HEK293 (cell line): Measurements from ENCODE around the gene FBXO45.
"Not testable (repeated sequence)": the region's sequence is repeated elsewhere in the genome, so short reads cannot be mapped to it uniquely, and the experiment has no call there.

Source experiments
- CTCF ChIA-PET: fragments of 350-600 bp; formaldehyde crosslinking; extraction: SDS; loops from one replicate; lab custom pipeline; 2021; ENCODE audit warnings: antibody characterized with exemption; lab: Yijun Ruan, JAX
- POLR2A ChIA-PET: fragments of 300-600 bp; formaldehyde crosslinking; extraction: SDS; loops from one replicate; lab custom pipeline; 2020; ENCODE audit warnings: antibody characterized with exemption, inconsistent platforms; lab: Yijun Ruan, JAX
- H3K27ac ChIP-seq: fragments of 200-500 bp; sonication (Bioruptor generic); 2 replicates; pipeline ENCODE4 v1.5.1; 2014; ENCODE audit warnings: low read depth, low read length, control low read depth, inconsistent platforms; ENCODE audit errors: extremely low read depth
- H3K36me3 ChIP-seq, 2 experiments: fragments of 200-500 bp in 1 of 2; sonication (Bioruptor generic) in 1 of 2; 1 replicate in 1 of 2; 2 replicates in 1 of 2; pipeline ENCODE4 v1.5.1; 2014 to 2017; ENCODE audit warnings: inconsistent platforms in 2 of 2, low read length in 2 of 2; ENCODE audit not compliant: control insufficient read depth in 2 of 2, insufficient read depth in 1 of 2
- H3K4me1 ChIP-seq: fragments of 200-500 bp; sonication (Bioruptor generic); 2 replicates; pipeline ENCODE4 v1.5.1; 2014; ENCODE audit warnings: mild to moderate bottlenecking, low read length, inconsistent platforms; ENCODE audit not compliant: control insufficient read depth, insufficient read depth
- H3K4me3 ChIP-seq: 2 replicates; pipeline ENCODE4 v1.5.1; 2011; ENCODE audit warnings: low read depth, mild to moderate bottlenecking, control low read depth, low read length, moderate library complexity
- H3K9me3 ChIP-seq: fragments of 200-500 bp; sonication (Bioruptor generic); 2 replicates; pipeline ENCODE4 v1.5.1; 2014; ENCODE audit warnings: low read depth, low read length, inconsistent platforms; ENCODE audit not compliant: control insufficient read depth, insufficient read depth
- IKZF3 ChIP-seq: fragments of 450-650 bp; IDR thresholded peaks from 2 replicates; pipeline ENCODE4 v1.5.0; 2018; ENCODE audit warnings: missing biosample characterization, mild to moderate bottlenecking, missing genetic modification characterization, moderate library complexity
- SCRT2 ChIP-seq: fragments of 450-650 bp; formaldehyde crosslinking; IDR thresholded peaks from 2 replicates; pipeline ENCODE4 v1.5.1; 2016; ENCODE audit warnings: missing biosample characterization, missing genetic modification characterization
- ZBTB17 ChIP-seq: fragments of 450-650 bp; formaldehyde crosslinking; IDR thresholded peaks from 2 replicates; pipeline ENCODE4 v1.5.1; 2016; ENCODE audit warnings: missing biosample characterization, missing genetic modification characterization
- ZBTB21 ChIP-seq: fragments of 450-650 bp; formaldehyde crosslinking; IDR thresholded peaks from 2 replicates; pipeline ENCODE4 v1.5.1; 2017; ENCODE audit warnings: missing biosample characterization, missing genetic modification characterization
- ZEB2 ChIP-seq: fragments of 450-650 bp; formaldehyde crosslinking; IDR thresholded peaks from 2 replicates; pipeline ENCODE4 v1.5.1; 2016; ENCODE audit warnings: missing biosample characterization, missing genetic modification characterization
- ZNF138 ChIP-seq: fragments of 450-650 bp; formaldehyde crosslinking; IDR thresholded peaks from 2 replicates; pipeline ENCODE4 v1.5.1; 2016; ENCODE audit warnings: missing biosample characterization, missing genetic modification characterization, borderline replicate concordance
- ZNF155 ChIP-seq: fragments of 450-650 bp; formaldehyde crosslinking; IDR thresholded peaks from 2 replicates; pipeline ENCODE4 v1.5.1; 2016; ENCODE audit warnings: missing biosample characterization, missing genetic modification characterization
- ZNF174 ChIP-seq: fragments of 450-650 bp; formaldehyde crosslinking; IDR thresholded peaks from 2 replicates; pipeline ENCODE4 v1.5.0; 2017; ENCODE audit warnings: missing biosample characterization, mild to moderate bottlenecking, missing genetic modification characterization
- ZNF202 ChIP-seq: fragments of 450-650 bp; formaldehyde crosslinking; IDR thresholded peaks from 2 replicates; pipeline ENCODE4 v1.5.1; 2016; ENCODE audit warnings: missing biosample characterization, missing genetic modification characterization, borderline replicate concordance
- ZNF24 ChIP-seq: fragments of 450-650 bp; formaldehyde crosslinking; IDR thresholded peaks from 2 replicates; pipeline ENCODE4 v1.5.1; 2016; ENCODE audit warnings: missing biosample characterization, missing genetic modification characterization
- ZNF248 ChIP-seq: fragments of 450-650 bp; formaldehyde crosslinking; IDR thresholded peaks from 2 replicates; pipeline ENCODE4 v1.5.1; 2017; ENCODE audit warnings: missing biosample characterization, missing genetic modification characterization
- ZNF391 ChIP-seq: fragments of 450-650 bp; formaldehyde crosslinking; IDR thresholded peaks from 2 replicates; pipeline ENCODE4 v1.5.1; 2016; ENCODE audit warnings: low read depth, missing biosample characterization, missing genetic modification characterization, borderline replicate concordance
- ZNF394 ChIP-seq: fragments of 450-650 bp; formaldehyde crosslinking; IDR thresholded peaks from 2 replicates; pipeline ENCODE4 v1.5.1; 2016; ENCODE audit warnings: missing biosample characterization, missing genetic modification characterization, mild to moderate bottlenecking, moderate library complexity, borderline replicate concordance
- ZNF404 ChIP-seq: fragments of 450-650 bp; formaldehyde crosslinking; IDR thresholded peaks from 2 replicates; pipeline ENCODE4 v1.5.1; 2017; ENCODE audit warnings: missing biosample characterization, missing genetic modification characterization
- ZNF501 ChIP-seq: fragments of 450-650 bp; formaldehyde crosslinking; IDR thresholded peaks from 2 replicates; pipeline ENCODE4 v1.5.1; 2016; ENCODE audit warnings: missing biosample characterization, missing genetic modification characterization
- ZNF560 ChIP-seq: fragments of 450-650 bp; formaldehyde crosslinking; IDR thresholded peaks from 2 replicates; pipeline ENCODE4 v1.5.1; 2017; ENCODE audit warnings: missing biosample characterization, missing genetic modification characterization, borderline replicate concordance
- ZNF600 ChIP-seq: fragments of 450-650 bp; formaldehyde crosslinking; IDR thresholded peaks from 2 replicates; pipeline ENCODE4 v1.5.1; 2016; ENCODE audit warnings: missing biosample characterization, missing genetic modification characterization
- ZNF654 ChIP-seq: fragments of 450-650 bp; formaldehyde crosslinking; IDR thresholded peaks from 2 replicates; pipeline ENCODE4 v1.5.1; 2016; ENCODE audit warnings: low read depth, missing biosample characterization, missing genetic modification characterization
- ZNF664 ChIP-seq: fragments of 450-650 bp; formaldehyde crosslinking; IDR thresholded peaks from 2 replicates; pipeline ENCODE4 v1.5.1; 2016; ENCODE audit warnings: missing biosample characterization, missing genetic modification characterization
- ZNF785 ChIP-seq: fragments of 450-650 bp; formaldehyde crosslinking; IDR thresholded peaks from 2 replicates; pipeline ENCODE4 v1.5.1; 2016; ENCODE audit warnings: missing biosample characterization, missing genetic modification characterization
- TF ChIP-seq, protein P1 (sequence below): fragments of 450-650 bp; formaldehyde crosslinking; IDR thresholded peaks from 2 replicates; pipeline ENCODE4 v1.5.1; 2016; ENCODE audit warnings: missing biosample characterization, missing genetic modification characterization
- TF ChIP-seq, protein P2 (sequence below): fragments of 450-650 bp; formaldehyde crosslinking; IDR thresholded peaks from 2 replicates; pipeline ENCODE4 v1.5.1; 2017; ENCODE audit warnings: missing biosample characterization, missing genetic modification characterization

Gene FBXO45

DNA sequence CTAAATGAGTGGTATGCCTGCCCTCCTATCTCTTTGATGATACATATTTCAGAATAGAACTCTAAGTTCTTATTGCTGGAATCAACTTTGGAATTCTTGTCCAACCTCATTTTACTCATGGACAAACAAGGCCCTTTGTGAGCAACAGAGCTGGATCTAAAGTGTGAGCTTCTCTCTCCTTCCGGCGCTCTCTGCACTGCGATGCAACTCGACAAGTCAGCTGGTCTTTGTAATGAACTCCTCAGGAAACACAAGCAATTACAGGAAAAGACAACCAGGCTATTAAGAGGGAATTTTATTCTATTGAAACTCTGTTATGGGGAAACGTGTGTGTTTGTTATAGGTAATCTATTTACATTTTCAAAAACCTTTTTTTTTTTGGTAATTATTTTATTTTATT is 50.8 kb downstream of the FBXO45 start (continued):
- TF ChIP-seq ZNF202 (tag by site-specific recombination) (no peak), ZBTB21 (tag by site-specific recombination) (no peak), ZNF501 (tag by site-specific recombination) (no peak), ZEB2 (tag by site-specific recombination) (no peak), ZNF391 (tag by site-specific recombination) (no peak)
- TF ChIP-seq, protein P1, sequence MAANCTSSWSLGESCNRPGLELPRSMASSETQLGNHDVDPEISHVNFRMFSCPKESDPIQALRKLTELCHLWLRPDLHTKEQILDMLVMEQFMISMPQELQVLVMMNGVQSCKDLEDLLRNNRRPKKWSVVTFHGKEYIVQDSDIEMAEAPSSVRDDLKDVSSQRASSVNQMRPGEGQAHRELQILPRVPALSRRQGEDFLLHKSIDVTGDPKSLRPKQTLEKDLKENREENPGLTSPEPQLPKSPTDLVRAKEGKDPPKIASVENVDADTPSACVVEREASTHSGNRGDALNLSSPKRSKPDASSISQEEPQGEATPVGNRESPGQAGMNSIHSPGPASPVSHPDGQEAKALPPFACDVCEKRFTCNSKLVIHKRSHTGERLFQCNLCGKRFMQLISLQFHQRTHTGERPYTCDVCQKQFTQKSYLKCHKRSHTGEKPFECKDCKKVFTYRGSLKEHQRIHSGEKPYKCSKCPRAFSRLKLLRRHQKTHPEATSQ (tag by site-specific recombination): no peak

DNA sequence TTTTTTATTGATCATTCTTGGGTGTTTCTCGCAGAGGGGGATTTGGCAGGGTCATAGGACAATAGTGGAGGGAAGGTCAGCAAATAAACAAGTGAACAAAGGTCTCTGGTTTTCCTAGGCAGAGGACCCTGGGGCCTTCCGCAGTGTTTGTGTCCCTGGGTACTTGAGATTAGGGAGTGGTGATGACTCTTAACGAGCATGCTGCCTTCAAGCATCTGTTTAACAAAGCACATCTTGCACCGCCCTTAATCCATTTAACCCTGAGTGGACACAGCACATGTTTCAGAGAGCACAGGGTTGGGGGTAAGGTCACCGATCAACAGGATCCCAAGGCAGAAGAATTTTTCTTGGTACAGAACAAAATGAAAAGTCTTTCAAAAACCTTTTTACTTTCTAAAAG is 51.2 kb downstream of the FBXO45 start:
- H3K27ac ChIP-seq, H3K9me3 ChIP-seq, H3K36me3 ChIP-seq, POLR2A ChIA-PET, H3K4me1 ChIP-seq, H3K4me3 ChIP-seq: not testable (repeated sequence)
- CTCF ChIA-PET: interaction anchor here (0.6 to 1.4 kb wide), 2 partner anchors 66 to 105 kb away, joined by 3 to 5 read pairs; no protein-coding TSS in a partner anchor

DNA sequence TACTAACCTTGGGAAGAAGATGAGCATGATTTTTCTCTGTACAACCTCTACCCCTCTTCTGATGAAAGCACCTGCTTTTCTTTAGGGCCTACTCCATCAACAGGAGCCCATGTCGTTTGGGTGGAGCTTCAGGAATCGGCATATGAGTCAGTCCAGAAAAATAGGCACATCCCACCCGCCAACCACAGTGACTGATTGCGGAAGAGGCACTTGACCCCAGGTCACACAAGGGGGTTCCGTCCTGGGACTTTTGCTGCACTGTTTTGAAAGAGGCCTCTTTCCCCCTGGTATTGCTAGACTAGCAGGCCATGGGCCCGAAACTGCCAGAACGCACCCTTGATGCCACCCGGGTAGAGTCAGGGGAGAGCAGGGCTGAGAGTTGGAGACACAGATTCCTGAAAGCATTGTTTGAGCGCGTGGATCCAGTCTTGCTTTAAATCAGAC is 51.7 kb downstream of the FBXO45 start:
- Histone ChIP-seq H3K9me3 (no peaks in the 10 kb centered on the region), H3K36me3 (no peaks in the 10 kb centered on the region), H3K27ac (no peak overlapping the region), H3K4me1 (no peaks in the 10 kb centered on the region), H3K4me3 (no peak overlapping the region)
- CTCF ChIA-PET: interaction anchor here (1.4 kb wide), 1 partner anchor 65 kb away, joined by 3 read pairs; no protein-coding TSS in a partner anchor
- POLR2A ChIA-PET: no interaction called here
- no peak for TF ChIP-seq ZNF174
- no peak for TF ChIP-seq ZNF24 (tag by site-specific recombination)
- no peak for TF ChIP-seq ZNF404 (tag by site-specific recombination)
- no peak for TF ChIP-seq ZNF501 (tag by site-specific recombination)
- TF ChIP-seq ZNF155 (tag by site-specific recombination): no peak
- TF ChIP-seq ZNF138 (tag by site-specific recombination): no peak
- no peak for TF ChIP-seq ZNF664 (tag by site-specific recombination)
- TF ChIP-seq SCRT2: no peak
- TF ChIP-seq ZNF248 (tag by site-specific recombination): no peak
- no peak for TF ChIP-seq IKZF3 (tag by site-specific recombination)
- TF ChIP-seq ZNF394 (tag by site-specific recombination): no peak
- TF ChIP-seq, protein P2, sequence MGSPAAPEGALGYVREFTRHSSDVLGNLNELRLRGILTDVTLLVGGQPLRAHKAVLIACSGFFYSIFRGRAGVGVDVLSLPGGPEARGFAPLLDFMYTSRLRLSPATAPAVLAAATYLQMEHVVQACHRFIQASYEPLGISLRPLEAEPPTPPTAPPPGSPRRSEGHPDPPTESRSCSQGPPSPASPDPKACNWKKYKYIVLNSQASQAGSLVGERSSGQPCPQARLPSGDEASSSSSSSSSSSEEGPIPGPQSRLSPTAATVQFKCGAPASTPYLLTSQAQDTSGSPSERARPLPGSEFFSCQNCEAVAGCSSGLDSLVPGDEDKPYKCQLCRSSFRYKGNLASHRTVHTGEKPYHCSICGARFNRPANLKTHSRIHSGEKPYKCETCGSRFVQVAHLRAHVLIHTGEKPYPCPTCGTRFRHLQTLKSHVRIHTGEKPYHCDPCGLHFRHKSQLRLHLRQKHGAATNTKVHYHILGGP (tag by site-specific recombination): no peak
- 0 out of 2 replicates have a peak, but pooled peaks have one; percentile 12 for TF ChIP-seq ZBTB17 (tag by site-specific recombination)
- TF ChIP-seq ZNF785 (tag by site-specific recombination): no peak
- TF ChIP-seq ZNF560: no peak
- 0 out of 2 replicates have a peak, but pooled peaks have one; percentile 22 for TF ChIP-seq ZNF600 (tag by site-specific recombination)
- no peak for TF ChIP-seq ZNF654 (tag by site-specific recombination)
